Ishikawa (cell line): ENCODE measurements around the gene MPV17L.

Experiments used
- EGR1 ChIP-seq: IDR thresholded peaks from 2 replicates; pipeline ENCODE4 v1.6.1; 2012
- EP300 ChIP-seq: IDR thresholded peaks from 2 replicates; pipeline ENCODE4 v1.6.1; 2012; ENCODE audit warnings: borderline replicate concordance
- FOXM1 ChIP-seq: IDR thresholded peaks from 2 replicates; pipeline ENCODE4 v1.6.1; 2012; ENCODE audit warnings: low read depth, borderline replicate concordance
- NFIC ChIP-seq: IDR thresholded peaks from 2 replicates; pipeline ENCODE4 v1.6.1; 2012
- RAD21 ChIP-seq: IDR thresholded peaks from 2 replicates; pipeline ENCODE4 v1.6.1; 2012; ENCODE audit warnings: low read depth
- TAF1 ChIP-seq: IDR thresholded peaks from 2 replicates; pipeline ENCODE4 v1.6.1; 2012; ENCODE audit warnings: low read depth, mild to moderate bottlenecking
- TCF12 ChIP-seq: IDR thresholded peaks from 2 replicates; pipeline ENCODE4 v1.6.1; 2012; ENCODE audit warnings: low read depth
- TEAD4 ChIP-seq: IDR thresholded peaks from 2 replicates; pipeline ENCODE4 v1.6.1; 2012
- USF1 ChIP-seq: IDR thresholded peaks from 2 replicates; pipeline ENCODE4 v1.6.1; 2012
- YY1 ChIP-seq: IDR thresholded peaks from 2 replicates; pipeline ENCODE4 v1.6.1; 2012; ENCODE audit warnings: low read depth
- ZBTB7A ChIP-seq: IDR thresholded peaks from 2 replicates; pipeline ENCODE4 v1.6.1; 2012; ENCODE audit warnings: low read depth
- TF ChIP-seq, protein P1 (sequence below): IDR thresholded peaks from 2 replicates; pipeline ENCODE4 v1.6.1; 2012
- TF ChIP-seq, protein P2 (sequence below): IDR thresholded peaks from 2 replicates; pipeline ENCODE4 v1.6.1; 2012; ENCODE audit warnings: low read depth, mild to moderate bottlenecking

DNA sequence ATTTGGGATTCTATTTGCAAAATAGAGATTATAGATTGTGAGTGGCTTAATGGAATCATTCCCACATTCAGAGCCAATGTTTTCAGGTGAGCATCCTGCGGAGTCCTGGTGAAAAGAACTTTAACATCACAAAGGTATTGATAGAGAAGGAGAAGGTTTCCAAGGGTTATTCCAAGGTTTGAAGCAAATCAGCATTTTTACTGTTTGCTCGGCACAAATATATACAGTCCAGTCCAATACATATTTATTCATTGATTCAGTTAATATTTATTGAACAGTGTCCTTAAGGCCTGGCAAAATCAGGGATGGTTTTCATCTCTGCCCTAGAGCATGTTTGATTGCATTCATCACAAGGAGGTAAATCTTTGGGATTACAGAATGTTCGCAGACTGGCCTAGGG, 6.4 kb downstream of the MPV17L start:
- TF ChIP-seq TCF12: no peak
- TF ChIP-seq RAD21: no peak
- no peak for TF ChIP-seq EGR1
- no peak for TF ChIP-seq EP300
- no peak for TF ChIP-seq USF1
- TF ChIP-seq, protein P1, sequence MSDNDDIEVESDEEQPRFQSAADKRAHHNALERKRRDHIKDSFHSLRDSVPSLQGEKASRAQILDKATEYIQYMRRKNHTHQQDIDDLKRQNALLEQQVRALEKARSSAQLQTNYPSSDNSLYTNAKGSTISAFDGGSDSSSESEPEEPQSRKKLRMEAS: no peak
- no peak for TF ChIP-seq TEAD4
- TF ChIP-seq NFIC: no peak
- no peak for TF ChIP-seq FOXM1
- TF ChIP-seq, protein P2, sequence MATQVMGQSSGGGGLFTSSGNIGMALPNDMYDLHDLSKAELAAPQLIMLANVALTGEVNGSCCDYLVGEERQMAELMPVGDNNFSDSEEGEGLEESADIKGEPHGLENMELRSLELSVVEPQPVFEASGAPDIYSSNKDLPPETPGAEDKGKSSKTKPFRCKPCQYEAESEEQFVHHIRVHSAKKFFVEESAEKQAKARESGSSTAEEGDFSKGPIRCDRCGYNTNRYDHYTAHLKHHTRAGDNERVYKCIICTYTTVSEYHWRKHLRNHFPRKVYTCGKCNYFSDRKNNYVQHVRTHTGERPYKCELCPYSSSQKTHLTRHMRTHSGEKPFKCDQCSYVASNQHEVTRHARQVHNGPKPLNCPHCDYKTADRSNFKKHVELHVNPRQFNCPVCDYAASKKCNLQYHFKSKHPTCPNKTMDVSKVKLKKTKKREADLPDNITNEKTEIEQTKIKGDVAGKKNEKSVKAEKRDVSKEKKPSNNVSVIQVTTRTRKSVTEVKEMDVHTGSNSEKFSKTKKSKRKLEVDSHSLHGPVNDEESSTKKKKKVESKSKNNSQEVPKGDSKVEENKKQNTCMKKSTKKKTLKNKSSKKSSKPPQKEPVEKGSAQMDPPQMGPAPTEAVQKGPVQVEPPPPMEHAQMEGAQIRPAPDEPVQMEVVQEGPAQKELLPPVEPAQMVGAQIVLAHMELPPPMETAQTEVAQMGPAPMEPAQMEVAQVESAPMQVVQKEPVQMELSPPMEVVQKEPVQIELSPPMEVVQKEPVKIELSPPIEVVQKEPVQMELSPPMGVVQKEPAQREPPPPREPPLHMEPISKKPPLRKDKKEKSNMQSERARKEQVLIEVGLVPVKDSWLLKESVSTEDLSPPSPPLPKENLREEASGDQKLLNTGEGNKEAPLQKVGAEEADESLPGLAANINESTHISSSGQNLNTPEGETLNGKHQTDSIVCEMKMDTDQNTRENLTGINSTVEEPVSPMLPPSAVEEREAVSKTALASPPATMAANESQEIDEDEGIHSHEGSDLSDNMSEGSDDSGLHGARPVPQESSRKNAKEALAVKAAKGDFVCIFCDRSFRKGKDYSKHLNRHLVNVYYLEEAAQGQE: no peak
- no peak for TF ChIP-seq ZBTB7A
- TF ChIP-seq YY1: no peak
- TF ChIP-seq TAF1: no peak
